ENCODE measurements around the gene PROCR.

- TF ChIP-seq, protein P1, sequence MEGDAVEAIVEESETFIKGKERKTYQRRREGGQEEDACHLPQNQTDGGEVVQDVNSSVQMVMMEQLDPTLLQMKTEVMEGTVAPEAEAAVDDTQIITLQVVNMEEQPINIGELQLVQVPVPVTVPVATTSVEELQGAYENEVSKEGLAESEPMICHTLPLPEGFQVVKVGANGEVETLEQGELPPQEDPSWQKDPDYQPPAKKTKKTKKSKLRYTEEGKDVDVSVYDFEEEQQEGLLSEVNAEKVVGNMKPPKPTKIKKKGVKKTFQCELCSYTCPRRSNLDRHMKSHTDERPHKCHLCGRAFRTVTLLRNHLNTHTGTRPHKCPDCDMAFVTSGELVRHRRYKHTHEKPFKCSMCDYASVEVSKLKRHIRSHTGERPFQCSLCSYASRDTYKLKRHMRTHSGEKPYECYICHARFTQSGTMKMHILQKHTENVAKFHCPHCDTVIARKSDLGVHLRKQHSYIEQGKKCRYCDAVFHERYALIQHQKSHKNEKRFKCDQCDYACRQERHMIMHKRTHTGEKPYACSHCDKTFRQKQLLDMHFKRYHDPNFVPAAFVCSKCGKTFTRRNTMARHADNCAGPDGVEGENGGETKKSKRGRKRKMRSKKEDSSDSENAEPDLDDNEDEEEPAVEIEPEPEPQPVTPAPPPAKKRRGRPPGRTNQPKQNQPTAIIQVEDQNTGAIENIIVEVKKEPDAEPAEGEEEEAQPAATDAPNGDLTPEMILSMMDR (conservative IDR thresholded peaks at IDR 0.05; ENCODE audit: low read length) = no peak
- TF ChIP-seq EZH2phosphoT487 (IDR thresholded peaks at IDR 0.05; ENCODE audit: borderline replicate concordance) = no peak
Measured at GRCh38 chr20:35180266-35180665, 8.4 kb downstream of the PROCR start.

Measured in Loucy (cell line).